Ecto neural progenitor cell (in vitro differentiated cells): ENCODE data around the gene DGLUCY.
"Not testable (repeated sequence)": the region's sequence is repeated elsewhere in the genome, so short reads cannot be mapped to it uniquely, and the experiment has no call there.

Experiments used
- DNase-seq: peaks from one replicate; pipeline ENCODE4 v3.0.0-alpha.2; 2018; ENCODE audit warnings: low spot score

The DGLUCY gene

DNA sequence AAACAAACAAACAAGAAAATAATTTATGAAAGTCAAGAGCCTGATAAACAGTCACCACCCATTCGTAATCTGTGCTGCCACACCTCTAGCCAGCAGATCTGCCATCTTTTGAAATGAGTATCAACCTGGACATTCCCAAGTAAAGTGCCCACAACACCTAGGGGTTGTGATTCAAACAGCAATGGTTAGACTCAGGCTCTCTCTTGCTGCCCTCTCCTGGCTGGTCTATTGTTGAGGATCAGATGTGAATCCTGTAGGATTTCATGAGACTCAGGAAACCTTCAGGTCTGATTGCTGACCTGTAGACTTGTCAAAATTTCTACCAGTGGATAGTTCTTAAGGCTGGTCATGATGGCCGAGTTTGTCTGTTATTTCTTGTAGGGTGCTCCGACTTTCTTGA, 26.8 kb downstream of the DGLUCY start:
- DNase-seq: no peak

DNA sequence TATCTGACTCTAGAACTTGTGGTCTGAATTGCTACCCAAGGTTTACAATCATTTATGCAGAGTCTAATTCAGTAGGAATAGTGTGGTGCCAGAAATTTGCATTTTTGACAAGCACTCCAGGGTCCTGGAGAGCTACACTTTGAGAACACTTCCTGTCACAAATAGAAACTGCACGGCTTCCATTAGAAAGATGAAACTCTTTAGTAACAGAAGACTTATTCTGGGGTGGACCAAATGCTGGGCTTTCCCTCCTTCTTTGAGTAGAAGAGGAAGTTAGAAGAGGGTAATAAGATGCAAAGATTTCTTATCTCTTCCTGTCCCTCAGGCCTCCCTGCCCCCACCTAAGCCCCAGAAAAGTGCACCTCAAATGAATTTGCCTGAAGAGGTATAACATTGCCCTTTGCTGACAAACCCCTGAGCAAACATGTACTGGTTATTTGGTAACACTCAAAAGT, 28.4 kb downstream of the DGLUCY start:
- DNase-seq: no peak

DNA sequence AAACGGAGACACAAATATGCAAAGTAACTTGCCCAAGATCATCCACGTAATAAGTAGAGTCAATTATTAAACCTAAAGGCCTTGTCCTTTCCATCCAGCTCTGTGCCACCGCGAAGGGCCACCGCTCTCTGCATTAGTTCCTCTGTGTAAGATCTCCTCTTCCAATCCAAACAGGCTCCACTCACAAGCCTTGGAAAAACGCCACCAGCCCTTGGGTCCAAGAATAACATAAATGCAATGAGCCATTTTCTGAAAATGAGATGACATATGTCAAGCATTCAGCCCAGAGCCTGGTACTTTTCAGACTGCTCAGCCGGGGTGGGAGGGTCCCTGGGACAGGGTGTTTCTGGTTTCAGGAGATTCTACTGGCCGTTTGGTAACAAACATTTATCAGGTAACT, 30.0 kb downstream of the DGLUCY start:
- no peak for DNase-seq

DNA sequence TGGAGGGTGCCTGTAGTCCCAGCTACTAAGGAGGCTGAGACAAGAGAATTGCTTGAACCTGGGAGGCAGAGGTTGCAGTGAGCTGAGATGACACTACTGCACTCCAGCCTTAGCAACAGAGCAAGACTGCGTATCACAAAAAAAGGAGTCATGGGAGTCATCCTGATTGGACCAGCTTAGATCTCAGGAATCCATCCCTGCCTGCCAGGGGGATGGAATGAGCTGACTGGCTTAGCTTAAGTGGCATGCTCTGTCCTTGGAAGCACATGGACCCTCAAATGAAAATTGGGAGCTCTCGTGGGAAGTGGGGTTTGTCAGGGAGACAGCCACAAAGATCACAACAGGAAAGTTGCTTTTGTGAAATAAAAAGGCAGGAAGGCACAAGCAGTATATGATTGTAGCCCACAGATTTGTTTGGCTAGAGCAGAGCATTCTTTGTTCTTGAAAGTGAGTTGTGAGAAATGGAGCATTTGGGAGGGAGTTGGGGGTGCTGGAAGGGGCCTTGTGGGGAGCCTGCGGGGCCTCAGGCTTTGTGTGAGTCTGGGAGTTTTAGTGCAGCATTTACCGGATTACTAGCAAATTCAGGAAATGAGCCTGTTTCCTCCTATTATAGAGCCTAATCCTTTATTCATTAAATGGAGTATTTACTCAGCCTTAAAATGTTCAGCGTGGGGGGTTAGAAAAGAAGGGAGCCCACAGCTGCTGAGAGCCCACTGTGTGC, 30.7 kb downstream of the DGLUCY start:
- DNase-seq: no peak

DNA sequence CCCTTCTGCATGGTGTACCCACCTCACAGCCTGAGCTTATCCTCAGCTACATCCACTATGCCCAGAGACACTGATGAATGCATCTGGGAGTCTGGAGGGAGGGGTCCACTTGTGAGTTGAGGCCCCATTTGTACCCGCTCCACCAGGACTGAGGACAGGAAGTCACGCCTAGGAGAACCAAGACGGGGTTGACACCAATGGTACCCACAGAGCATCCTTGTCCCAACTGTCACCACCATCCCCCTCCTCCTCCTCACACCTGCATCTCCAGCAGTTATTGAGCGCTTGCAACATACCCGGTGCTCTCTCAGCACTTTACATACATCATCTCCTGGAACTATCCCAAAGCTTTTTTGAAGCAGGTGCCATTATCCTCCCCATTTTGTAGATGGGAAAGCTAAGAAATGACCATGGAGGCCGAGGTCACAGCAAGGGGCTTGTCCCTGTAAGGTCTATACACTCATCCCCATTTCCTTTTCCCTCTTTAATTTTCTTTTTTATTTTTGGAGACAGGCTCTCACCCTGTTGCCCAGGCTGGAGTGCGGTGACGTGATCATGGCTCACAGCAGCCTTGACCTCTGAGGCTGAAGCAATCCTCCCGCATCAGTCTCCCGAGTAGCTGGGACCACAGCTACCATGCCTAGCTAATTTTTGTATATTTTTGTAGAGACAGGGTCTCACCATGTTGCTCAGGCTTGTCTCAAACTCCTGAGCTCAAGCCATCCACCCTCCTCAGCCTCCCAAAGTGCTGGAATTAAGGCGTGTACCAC, 31.7 kb downstream of the DGLUCY start:
- no peak for DNase-seq

DNA sequence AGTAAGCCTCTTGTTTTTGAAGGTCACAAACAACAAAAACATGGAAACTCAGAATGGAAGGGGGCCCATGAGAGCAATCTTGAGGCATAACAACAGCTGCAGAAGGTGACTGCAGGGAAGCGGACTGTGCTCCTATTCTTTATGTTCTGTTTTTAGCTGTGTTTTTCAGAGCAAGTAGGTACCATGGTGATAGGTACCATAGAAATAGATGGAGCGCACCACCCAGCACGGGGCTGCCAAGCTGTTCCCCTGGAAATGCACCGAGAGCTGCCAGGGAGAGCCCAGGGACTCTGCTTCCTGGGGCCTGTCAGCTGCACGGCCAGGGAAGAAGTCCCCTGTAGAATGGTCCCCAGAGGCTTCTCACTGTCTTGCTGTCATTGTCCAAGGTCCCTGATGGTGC, 32.8 kb downstream of the DGLUCY start:
- DNase-seq: no peak

DNA sequence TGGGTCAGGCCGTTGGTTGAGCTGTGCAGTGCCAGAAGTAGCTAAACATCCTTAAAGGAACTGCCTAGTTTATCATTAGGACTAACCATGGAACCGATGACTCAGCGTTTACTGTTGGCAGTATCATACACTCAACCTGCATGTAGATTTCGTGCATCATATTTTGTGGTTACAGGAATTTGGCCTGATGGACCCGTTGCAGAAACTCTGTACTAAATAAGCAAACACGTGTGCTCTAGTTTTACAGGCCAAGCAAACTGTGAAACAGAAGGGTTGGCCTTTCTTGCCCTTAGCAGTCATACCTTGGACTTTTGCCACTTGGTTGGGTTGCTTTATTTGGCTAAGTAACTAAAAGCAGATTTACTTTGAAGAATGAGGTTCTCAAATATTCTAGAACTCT, 35.6 kb downstream of the DGLUCY start:
- no peak for DNase-seq

DNA sequence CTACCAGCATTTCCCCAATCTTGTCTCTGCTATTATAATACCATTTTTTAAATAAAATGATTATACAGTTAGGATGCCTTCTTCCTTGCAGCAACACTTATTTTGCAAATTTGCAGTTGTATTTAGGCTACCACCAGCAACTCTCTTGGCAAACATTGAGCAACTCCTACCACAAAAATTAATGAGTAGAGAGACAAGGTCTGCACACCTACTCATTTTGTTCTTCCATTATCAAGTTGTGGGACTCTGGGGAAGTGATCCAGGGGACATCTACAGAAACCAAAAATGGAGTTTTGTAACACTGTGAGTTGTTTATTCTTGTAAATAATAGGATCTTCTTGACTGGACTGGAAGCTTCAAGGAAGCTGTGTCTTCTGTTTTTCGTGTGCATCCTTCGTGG, 38.6 kb downstream of the DGLUCY start:
- DNase-seq: no peak

DNA sequence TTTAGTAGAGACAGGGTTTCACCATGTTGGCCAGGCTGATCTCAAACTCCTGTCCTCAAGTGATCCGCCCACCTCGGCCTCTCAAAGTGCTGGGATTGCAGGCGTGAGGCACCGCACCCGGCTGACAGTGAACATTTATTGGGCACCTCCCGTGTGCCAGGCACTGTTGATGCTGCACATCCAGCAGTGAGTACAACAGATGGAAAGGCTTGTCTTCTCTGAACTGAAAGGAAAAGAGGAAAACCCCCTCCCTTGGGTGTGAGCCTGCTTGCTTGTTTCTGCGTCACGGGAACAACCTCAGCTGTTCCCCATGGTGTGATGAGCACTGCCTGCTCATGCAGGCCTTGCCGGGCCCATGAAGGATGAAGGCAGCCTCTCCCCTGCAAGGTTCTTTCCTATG, 39.5 kb downstream of the DGLUCY start:
- no peak for DNase-seq

DNA sequence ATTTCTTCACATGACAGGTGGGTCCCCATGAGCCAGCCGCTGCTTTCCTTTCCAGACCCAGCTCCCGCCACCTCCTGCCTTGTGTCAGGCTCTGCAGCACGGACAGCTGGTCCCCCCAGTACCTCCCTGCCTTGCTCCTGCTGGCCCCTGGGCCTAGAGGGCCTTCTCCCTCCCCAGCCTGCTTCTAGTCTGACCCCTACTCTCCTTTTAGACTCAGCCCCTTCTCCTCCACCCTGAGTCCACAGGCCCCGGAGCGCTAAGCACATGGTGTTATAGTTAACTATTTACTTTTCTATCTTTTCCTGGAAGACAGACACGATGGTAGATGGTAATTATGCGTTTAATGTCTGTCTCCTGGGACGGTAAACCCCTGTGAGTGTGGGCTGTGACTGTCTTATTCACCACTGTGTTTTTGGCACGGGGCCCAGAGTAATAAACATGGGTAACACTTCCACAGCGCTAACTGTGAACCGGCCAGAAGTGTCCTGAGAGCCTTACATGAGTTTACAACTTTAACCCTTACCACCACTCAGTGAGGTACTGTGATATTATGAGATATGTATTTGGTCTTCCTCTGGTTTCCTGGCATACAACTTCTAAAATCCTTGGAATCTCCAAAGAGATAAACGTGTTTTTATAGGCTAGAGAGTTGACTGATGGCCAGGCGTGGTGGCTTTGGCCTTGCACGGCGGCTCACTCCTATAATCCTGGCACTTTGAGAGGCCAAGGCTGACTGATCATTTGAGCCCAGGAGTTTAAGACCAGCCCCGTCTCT, 41.2 kb downstream of the DGLUCY start:
- no peak for DNase-seq

DNA sequence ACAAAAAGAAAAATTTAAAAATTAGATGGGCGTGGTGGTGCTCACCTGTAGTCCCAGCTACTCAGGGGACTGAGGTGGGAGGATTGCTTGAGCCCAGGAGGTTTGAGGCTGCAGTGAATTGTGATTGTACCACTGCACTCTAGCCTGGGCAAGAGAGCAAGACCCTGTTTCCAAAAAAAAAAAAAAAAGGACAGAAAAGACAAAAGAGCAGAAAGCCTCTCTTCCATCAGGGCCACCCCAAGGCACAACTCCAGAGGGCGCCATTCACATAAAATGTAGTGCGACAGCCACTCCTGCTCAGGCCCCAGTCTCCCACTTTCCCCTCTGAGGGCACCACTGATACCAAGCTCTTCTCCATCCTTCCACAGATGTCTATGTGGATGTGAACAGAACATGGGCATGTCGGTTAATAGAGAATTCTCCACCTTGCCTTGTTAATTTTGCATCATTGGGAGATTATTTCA, 41.8 kb downstream of the DGLUCY start:
- DNase-seq: no peak

DNA sequence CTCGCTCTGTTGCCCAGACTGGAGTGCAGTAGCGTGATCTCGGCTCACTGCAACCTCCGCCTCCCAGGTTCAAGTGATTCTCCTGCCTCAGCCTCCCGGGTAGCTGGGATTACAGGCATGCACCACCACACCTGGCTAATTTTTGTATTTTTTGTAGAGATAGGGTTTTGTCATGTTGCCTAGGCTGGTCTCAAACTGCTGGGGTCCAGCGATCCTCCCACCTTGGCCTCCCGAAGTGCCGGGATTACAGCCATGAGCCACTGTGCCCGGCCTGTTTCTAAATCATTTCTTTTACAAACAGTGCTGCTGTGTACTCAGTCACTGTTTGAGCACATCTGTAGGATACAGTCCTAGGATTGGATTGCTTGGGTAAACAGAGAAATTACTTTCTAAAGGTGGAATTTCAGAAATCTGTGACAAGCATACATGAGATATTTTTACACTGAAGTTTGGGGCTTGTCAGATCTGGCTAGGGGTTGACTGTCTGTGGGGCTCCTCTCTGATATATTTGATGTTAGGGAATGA, 42.3 kb downstream of the DGLUCY start:
- not testable (repeated sequence) for DNase-seq

DNA sequence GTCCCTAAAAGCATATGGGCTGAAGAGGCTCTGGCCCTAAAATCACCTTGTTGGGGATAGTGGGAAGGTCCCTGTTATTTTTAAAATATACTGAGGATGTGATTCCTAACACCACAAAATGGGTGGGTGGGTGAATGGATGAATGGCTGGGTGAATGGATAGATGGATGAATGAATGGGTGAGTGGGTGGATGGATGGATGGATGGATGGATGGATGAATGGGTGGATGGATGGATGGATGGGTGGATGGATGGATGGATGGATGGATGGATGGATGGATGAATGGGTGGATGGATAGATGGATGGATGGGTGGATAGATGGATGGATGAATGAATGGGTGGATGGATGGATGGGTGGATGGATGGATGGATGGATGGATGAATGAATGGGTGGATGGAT, 43.0 kb downstream of the DGLUCY start:
- not testable (repeated sequence) for DNase-seq

DNA sequence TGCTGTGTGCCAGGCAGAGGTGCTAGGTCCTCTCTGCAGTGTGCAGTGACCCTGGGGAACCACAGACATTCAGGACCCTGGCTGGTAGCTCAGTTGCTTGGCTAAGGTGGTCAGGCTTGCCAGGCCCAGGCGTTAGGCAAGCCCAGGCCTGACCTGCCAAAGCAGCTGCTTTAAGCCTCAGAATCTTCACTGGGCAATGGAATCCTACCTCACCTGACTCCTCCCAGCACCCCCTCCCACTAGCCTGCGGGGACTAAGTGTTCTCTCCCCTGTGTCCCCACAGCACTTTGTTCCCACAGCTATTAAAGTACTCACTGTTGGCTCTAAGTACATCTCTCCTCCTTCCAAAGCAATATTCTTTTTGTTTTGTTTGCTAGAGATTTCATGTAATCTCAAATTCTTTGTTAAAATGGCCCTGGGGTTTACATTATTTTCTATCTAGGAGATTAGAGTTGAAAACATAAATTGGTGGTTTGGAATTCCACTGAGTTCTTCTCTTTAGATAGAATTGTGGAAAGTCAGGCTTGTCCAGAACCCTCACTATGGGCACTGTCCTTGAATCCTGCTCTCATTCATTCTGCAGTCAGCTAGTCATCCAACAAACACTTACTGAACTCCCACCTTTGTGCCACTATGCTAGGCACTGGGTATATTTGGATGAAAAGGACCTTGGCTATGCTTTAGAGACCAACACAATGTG, 44.4 kb downstream of the DGLUCY start:
- no peak for DNase-seq

DNA sequence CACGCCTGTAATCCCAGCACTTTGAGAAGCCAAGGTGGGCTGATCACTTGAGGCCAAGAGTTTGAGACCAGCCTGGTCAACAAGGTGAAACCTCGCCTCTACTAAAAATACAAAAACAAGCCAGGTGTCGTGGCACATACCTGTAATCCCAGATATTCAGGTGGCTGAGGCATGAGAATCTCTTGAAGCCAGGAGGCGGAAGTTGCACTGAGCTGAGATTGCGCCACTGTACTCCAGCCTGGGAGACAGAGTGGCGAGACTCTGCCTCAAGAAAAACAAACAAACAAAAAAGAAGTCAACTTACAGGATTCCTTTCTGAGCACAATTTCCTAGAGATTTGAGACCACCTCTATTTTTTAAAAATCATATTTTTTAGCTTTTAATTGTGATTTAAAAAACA, 45.3 kb downstream of the DGLUCY start:
- no peak for DNase-seq

DNA sequence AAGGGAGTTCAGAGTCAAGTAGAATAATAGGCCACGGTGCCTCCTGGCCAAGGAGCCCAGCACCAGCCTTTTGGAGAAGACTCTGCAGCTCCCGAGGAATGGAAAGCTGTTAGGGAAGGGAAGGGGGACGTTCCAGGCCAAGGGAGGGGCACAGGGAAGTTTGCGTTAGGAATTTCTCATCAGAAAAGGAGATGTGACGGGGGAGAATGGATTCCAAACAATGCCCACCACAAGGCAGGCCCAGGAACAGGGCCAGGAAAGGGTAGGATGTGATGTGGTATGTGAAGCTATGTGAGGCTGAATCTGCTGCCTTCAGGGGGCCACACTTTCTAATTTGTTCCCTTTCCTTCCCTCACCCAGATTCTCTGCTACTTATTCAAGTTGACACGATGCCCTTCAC, 46.0 kb downstream of the DGLUCY start:
- no peak for DNase-seq

DNA sequence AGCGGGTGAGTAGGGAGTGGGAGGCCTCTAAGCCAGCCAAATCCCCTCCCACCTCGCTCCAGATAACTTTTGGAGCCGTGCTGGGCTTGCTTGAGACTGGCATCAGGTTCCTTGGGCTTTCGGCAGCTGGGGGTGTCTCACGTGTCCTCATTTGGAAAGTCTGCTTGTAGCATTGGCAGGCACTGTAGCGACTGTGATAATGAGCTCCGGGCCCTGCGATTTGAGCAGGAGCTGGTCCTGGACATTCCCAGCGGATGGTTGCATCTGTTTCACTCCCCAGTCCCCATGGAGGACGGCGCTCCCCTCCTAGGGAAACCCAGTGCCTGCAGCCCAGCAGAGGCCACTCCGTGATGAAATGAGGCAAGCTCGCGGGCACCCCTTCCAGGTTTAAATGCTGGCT, 49.4 kb downstream of the DGLUCY start:
- DNase-seq: no peak

DNA sequence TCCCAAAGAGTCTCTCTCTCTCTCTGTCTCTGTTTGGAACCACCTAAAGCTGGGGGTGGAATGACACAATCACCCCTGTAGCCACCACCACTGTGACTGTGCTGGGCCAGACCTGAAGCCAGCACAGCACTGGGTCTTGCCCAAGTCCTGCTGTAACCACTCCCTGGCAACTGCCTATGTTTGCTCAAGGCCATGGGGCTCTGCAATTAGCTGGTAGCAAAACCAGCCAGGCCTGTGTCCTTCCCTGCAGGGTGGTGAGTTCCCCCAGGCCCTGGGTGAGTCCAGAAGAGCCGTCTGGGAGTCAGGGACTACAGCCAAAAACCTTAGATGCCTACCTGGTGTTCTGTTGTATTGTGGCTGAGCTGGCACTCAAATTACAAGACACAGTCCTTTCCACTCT, 50.8 kb downstream of the DGLUCY start:
- DNase-seq: no peak

DNA sequence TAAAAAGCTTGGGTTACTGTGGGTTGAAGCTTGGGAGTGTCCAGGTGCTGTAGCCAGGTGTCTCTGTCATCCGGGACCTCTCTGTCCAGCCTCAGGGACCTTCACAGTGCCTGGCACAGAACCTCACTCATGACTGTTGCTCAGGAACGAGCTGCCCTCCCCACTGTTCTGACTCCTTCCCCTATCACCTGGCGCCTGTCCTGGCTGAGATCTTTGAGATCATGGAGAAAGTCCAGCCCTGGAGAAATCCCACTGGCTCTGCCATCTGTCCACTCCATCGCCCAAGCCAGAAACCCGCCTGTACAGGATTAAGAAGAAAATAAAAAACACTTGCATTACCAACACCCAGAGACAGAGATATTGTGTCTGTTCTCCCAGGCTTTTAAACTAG, 53.5 kb downstream of the DGLUCY start:
- no peak for DNase-seq

DNA sequence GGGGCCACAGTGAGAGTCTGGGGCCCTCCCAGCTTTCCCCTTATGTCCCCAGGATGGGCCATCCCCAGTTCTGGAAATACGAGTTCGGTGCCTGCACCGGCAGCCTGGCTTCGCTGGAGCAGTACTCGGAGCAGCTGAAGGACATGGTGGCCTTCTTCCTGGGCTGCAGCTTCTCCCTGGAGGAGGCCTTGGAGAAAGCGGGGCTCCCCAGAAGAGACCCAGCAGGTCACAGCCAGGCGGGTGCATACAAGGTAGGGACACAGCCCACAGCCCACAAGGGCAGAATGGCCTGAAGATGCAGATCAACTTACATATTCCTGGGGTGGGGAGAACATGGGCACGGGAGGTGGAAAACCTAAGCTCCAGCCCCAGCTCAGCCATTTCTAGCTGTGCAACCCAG, 56.1 kb downstream of the DGLUCY start:
- no peak for DNase-seq

DNA sequence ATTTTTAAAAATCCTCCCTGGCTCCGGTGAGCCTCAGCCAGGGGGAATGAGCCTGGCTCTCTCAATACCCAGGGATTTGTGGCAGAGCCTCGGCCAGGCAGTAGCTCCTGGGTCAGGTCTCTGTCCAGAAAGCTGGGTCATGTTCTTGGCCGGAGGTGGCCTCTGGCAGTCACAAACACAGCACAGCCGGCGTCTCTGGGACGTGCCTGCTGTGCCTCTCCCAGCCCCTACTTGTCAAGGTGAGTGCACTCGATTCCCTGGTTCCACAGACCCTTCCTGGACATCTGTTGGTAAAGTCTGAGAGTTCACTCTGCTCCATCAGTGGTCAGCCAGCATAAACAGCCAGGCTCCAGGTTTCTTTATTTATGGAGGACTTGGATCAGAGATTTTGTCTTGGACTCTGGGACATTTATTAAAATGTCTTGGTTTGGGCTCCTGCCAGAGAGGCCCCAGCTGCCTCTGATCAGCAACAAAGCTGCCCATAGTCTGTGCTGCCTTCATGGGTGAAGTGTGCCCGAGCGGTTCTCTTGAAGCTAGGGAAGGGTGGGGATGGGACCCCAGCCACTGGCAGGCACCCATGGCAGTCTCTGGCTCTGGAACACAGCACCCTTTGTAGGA, 56.7 kb downstream of the DGLUCY start:
- no peak for DNase-seq

DNA sequence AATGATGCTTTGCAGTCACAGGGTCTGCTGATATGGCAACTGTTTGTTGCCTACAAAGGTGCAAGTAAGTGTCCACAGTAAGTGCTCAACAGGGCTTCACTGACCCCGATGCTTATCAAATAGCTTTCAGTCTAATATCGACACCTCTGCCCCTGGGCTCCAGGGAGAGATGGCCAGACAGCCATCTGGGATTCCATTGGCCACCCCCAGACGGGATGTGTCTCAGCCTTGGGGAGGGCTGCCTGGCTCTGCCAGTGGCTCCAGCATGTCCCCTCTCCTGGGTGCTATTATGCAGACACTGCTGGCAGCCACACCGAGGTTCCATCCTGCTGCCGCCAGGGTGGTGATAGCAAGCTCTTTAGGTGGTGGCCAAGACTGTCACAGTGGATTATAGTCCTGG, 57.4 kb downstream of the DGLUCY start:
- no peak for DNase-seq
